GM10266 (cell line): ENCODE results near the gene GRK1.

Experiments
- DNase-seq: peaks from one replicate; pipeline ENCODE4 v3.0.0; 2012; ENCODE audit errors: extremely low spot score
- TF ChIP-seq, protein P1 (sequence below): IDR thresholded peaks from 2 replicates; pipeline ENCODE4 v1.5.1; 2012; ENCODE audit warnings: mild to moderate bottlenecking, low read depth; ENCODE audit not compliant: control insufficient read depth, insufficient read depth; ENCODE audit errors: missing control alignments

The GRK1 gene

DNA sequence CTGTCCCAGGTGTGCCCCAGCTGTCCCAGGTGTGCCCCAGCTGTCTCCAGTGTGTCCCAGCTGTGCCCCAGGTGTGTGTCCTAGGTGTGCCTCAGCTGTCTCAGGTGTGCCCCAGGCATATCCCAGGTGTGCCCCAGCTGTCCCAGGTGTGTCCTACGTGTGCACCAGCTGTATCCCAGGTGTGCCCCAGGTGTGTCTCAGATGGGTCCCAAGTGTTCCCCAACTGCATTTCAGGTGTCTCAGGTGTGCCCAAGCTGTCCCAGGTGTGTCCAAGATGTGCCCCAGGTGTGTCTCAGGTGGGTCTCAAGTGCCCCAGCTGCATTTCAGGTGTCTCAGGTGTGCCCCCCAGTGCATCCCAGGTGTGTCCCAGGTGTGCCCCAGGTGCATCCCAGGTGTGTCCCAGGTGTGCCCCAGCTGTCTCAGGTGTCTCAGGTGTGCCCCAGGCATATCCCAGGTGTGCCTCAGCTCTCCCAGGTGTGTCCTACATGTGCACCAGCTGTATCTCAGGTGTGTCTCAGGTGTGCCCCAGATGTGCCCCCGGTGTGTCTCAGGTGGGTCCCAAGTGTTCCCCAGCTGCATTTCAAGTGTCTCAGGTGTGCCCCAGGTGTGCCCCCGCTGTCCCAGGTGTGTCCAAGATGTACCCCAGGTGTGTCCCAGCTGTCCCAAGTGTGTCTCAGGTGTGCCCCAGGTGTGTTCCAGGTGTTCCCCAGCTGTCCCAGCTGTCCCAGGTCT lies 1.3 kb upstream of the GRK1 start:
- no peak for DNase-seq
- TF ChIP-seq, protein P1, sequence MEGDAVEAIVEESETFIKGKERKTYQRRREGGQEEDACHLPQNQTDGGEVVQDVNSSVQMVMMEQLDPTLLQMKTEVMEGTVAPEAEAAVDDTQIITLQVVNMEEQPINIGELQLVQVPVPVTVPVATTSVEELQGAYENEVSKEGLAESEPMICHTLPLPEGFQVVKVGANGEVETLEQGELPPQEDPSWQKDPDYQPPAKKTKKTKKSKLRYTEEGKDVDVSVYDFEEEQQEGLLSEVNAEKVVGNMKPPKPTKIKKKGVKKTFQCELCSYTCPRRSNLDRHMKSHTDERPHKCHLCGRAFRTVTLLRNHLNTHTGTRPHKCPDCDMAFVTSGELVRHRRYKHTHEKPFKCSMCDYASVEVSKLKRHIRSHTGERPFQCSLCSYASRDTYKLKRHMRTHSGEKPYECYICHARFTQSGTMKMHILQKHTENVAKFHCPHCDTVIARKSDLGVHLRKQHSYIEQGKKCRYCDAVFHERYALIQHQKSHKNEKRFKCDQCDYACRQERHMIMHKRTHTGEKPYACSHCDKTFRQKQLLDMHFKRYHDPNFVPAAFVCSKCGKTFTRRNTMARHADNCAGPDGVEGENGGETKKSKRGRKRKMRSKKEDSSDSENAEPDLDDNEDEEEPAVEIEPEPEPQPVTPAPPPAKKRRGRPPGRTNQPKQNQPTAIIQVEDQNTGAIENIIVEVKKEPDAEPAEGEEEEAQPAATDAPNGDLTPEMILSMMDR: no peak

DNA sequence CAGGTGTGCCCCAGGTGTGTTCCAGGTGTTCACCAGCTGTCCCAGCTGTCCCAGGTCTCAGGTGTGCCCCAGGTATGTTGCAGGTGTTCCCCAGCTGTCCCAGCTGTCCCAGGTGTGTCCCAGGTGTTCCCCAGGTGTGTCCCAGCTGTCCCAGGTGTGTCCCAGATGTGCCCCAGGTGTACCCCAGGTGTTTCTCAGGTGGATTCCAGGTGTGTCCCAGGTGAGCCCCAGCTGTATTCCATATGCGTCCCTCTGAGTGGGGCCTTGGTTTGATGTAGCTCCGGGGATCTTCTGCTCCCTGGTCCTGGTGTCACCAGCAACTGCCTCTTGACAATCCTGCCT lies 719 bp upstream of the GRK1 start:
- DNase-seq: no peak
- TF ChIP-seq, protein P1: no peak

- DNase-seq: no peak
- TF ChIP-seq, protein P1: no peak
Observed at GRCh38 chr13:113667771-113668490, 912 bp downstream of the GRK1 start.

DNA sequence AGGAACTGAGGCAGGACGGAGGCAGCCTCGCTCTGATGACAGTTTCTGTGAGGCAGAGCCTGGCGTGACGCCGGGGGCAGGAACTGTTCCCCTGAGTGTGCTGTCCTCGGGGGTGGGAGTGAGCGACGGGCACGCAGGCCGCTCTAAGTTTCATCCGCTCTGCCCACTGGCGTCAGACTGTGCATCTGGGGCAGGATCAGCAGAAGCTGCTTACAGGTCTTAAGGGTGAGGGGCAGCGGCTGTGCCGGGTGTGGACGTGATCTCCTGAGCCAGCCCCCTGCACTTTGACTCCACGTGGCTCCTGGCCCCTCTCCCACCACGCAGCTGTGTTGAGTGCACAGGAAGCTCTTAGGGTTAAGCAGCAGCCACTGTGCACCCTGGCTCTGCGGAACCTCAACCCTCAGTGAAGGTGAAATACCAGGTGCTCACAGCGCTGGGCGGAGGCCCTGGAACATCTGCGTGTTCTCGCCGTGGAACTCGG lies 1.5 kb downstream of the GRK1 start:
- TF ChIP-seq, protein P1: no peak
- DNase-seq: no peak

DNA sequence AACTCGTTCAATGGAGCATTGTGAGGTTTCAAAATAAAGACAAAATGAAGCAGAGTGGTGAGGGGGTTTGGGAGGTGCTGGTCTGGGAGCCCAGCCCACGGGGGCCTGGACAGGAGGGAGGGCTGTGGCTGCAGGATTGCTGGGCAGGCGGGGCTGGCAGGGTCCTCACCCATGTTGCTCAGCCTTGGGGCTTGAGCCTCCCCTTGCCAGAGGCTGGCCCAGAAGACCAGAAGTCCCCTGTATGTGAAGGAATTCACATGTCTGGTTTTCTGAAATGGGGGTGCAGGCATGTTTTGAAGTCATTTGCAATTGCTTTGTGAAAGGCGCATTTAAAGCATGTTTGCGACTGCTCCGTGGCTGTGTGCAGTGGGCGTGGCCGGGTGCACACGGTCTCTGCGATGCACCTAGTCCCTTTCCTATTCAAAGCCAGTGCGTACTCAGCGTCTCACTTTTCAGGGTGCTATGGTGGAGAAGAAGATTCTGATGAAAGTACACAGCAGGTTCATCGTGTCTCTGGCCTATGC lies 2.3 kb downstream of the GRK1 start:
- no peak for DNase-seq
- TF ChIP-seq, protein P1: no peak

DNA sequence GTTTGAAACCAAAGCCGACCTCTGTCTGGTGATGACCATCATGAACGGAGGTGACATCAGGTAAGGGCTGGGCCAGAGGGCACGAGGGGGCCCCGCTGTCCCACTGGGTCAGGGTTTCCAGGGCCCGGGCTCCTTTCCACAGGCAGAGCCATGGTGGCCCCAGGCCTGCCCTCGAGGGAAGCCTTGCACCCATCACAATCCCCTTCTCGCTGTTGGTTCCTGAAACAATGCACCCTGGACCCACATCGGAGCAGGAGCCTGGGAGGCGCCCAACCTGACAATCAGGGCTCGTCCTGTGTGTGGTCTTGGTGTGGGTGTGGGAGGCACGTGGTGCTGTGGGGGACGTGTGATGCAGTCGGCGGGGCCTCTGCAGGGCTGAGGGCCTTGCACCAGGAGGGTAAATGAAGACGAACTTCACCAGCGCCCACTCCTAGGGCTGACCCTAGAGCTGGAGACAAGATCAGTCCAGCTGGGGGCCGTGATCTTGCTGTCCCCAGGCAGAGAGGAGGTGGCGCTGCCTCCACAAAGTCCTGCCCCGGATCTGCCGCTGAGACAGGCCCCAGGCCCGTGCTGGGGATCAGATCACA lies 2.8 kb downstream of the GRK1 start:
- TF ChIP-seq, protein P1: no peak
- DNase-seq: no peak
